Transverse colon (tissue), 3 donors: ENCODE data around the gene IL3.

Experiments used
- POLR2A ChIP-seq: fragments of 450-650 bp; IDR thresholded peaks from one replicate; pipeline ENCODE4 v1.6.1; 2016; ENCODE audit warnings: antibody characterized with exemption, mild to moderate bottlenecking, moderate library complexity
- POLR2AphosphoS5 ChIP-seq, 3 donors: sonication (generic); formaldehyde crosslinking; IDR thresholded peaks; one replicate each; pipeline ENCODE4 v1.6.1; 2016; ENCODE audit warnings: antibody characterized with exemption in 3 of 3

GRCh38 chr5:132067941-132068808, 7.7 kb downstream of the IL3 start:
- TF ChIP-seq POLR2A, result no peak
- no peak for TF ChIP-seq POLR2AphosphoS5 (IDR thresholded peaks at IDR 0.05)
